Neural crest cell (in vitro differentiated cells): ENCODE measurements around the gene MCM8. TPM values are rescaled to one million over a fixed set of nuclear protein-coding genes. Genes with fewer than 3 reads are reported as not detected.

ENCODE experiments used
- DNase-seq: peaks from one replicate; pipeline ENCODE4 v3.0.0; 2021; ENCODE audit warnings: low read depth, mixed read lengths, low spot score
- H3K27ac Mint-ChIP-seq: one replicate; pipeline ENCODE4 v1.8.0; 2021; ENCODE audit warnings: mild to moderate bottlenecking, mixed read lengths; ENCODE audit not compliant: unreplicated experiment
- H3K27me3 Mint-ChIP-seq: 2 replicates; pipeline ENCODE4 v1.8.0; 2021; ENCODE audit warnings: low read depth, mild to moderate bottlenecking, mixed read lengths
- H3K36me3 Mint-ChIP-seq: 2 replicates; pipeline ENCODE4 v1.8.0; 2021; ENCODE audit warnings: low read depth, mild to moderate bottlenecking, mixed read lengths
- H3K4me1 Mint-ChIP-seq: 2 replicates; pipeline ENCODE4 v1.8.0; 2021; ENCODE audit warnings: mixed read lengths
- H3K4me3 Mint-ChIP-seq: one replicate; pipeline ENCODE4 v1.8.0; 2021; ENCODE audit warnings: mild to moderate bottlenecking, mixed read lengths
- H3K9me3 Mint-ChIP-seq: 2 replicates; pipeline ENCODE4 v1.8.0; 2021; ENCODE audit warnings: mixed read lengths
- CTCF ChIP-seq: fragments of 200-600 bp; sonication (generic); conservative IDR thresholded peaks from 2 replicates; pipeline ENCODE4 v1.5.0; 2021; ENCODE audit warnings: antibody characterized with exemption, mild to moderate bottlenecking
- total RNA-seq: library from RNA; stranded (reverse); gene quantifications from 2 replicates; pipeline ENCODE4 v1.2.1, GENCODE V29; 2021

MCM8 gene
- total RNA-seq, 1 donor from 2014 or later: 36.2 TPM

DNA sequence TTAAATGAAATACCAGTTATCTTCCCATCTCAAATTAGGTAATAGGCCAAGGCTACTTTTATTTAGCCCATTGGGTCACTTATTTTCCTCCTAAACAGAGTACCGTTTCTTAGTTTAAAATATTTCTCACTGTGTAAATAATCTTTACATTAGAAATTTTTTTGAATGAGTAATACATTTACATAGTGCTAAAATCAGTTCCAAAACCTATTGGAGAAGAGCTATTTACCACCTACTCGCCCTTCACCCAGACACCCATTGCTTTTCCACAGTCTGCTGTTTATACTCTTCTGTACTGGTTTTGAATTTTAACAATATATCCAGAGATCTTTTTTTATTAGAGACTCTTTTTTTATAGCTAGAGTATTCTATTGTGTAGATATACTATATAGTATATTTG is 36.9 kb downstream of the MCM8 start:
- Mint-ChIP-seq H3K4me1 (no peaks in the 10 kb centered on the region), H3K27me3 (no peaks in the 10 kb centered on the region), H3K36me3 (peaks cover 2% of the 10 kb centered on the region), H3K4me3 (no peak overlapping the region), H3K27ac (no peak overlapping the region), H3K9me3 (no peaks in the 10 kb centered on the region)
- no peak for TF ChIP-seq CTCF
- no peak for DNase-seq

- no peak overlapping the region for H3K4me3 Mint-ChIP-seq
- no peaks in the 10 kb centered on the region for H3K27me3 Mint-ChIP-seq
- DNase-seq: no peak
- no peaks in the 10 kb centered on the region for H3K4me1 Mint-ChIP-seq
- no peaks in the 10 kb centered on the region for H3K9me3 Mint-ChIP-seq
- peaks cover 2% of the 10 kb centered on the region for H3K36me3 Mint-ChIP-seq
- no peak overlapping the region for H3K27ac Mint-ChIP-seq
- TF ChIP-seq CTCF: no peak
These were observed 39.1 kb downstream of the MCM8 start for GRCh38 chr20:5989539-5989938.

GRCh38 chr20:5990946-5991345 is 40.5 kb downstream of the MCM8 start:
- TF ChIP-seq CTCF: no peak
- Mint-ChIP-seq H3K4me3 (no peak overlapping the region), H3K4me1 (no peaks in the 10 kb centered on the region), H3K27ac (no peak overlapping the region), H3K36me3 (peaks cover 2% of the 10 kb centered on the region), H3K9me3 (no peaks in the 10 kb centered on the region), H3K27me3 (no peaks in the 10 kb centered on the region)
- no peak for DNase-seq

- Mint-ChIP-seq H3K36me3 (peaks cover 2% of the 10 kb centered on the region), H3K27ac (no peak overlapping the region), H3K4me1 (no peaks in the 10 kb centered on the region), H3K4me3 (no peak overlapping the region), H3K27me3 (no peaks in the 10 kb centered on the region), H3K9me3 (no peaks in the 10 kb centered on the region)
- no peak for TF ChIP-seq CTCF
- no peak for DNase-seq
These were observed 41.4 kb downstream of the MCM8 start for GRCh38 chr20:5991623-5992441.

- H3K27ac Mint-ChIP-seq: no peak overlapping the region
- no peaks in the 10 kb centered on the region for H3K9me3 Mint-ChIP-seq
- DNase-seq: no peak
- peaks cover 3% of the 10 kb centered on the region for H3K36me3 Mint-ChIP-seq
- TF ChIP-seq CTCF: no peak
- no peaks in the 10 kb centered on the region for H3K27me3 Mint-ChIP-seq
- no peak overlapping the region for H3K4me3 Mint-ChIP-seq
- no peaks in the 10 kb centered on the region for H3K4me1 Mint-ChIP-seq
These were observed 46.3 kb downstream of the MCM8 start for GRCh38 chr20:5996765-5997164.
